A673 (cell line): Measurements from ENCODE around the gene COL2A1. TPM values are rescaled to one million over a fixed set of nuclear protein-coding genes. Genes with fewer than 3 reads are reported as not detected.

ENCODE experiments used
- BruUV-seq: library from RNA; stranded (reverse); fragments of 400-500 nt; replicated peaks from 2 replicates; lab custom pipeline; 2021; lab: Mats Ljungman, UMichigan
- CTCF ChIA-PET: fragments of 300-600 bp; sonication (Branson Sonifier 250); formaldehyde crosslinking; loops from one replicate; lab custom pipeline; 2022; ENCODE audit warnings: antibody characterized with exemption; lab: Charles Lee
- POLR2A ChIA-PET: fragments of 300-600 bp; sonication (Branson Sonifier 250); formaldehyde crosslinking; loops from one replicate; lab custom pipeline; 2022; ENCODE audit warnings: antibody characterized with exemption; ENCODE audit not compliant: low non-redundant PET; lab: Charles Lee
- DNase-seq: peaks from one replicate; pipeline ENCODE4 v3.0.0-alpha.2; 2015; ENCODE audit warnings: low spot score
- H3K27ac ChIP-seq: fragments of 200-600 bp; sonication (generic); 2 replicates; pipeline ENCODE4 v1.5.1; 2016; ENCODE audit warnings: mixed run types, low read depth, mild to moderate bottlenecking, mixed read lengths, antibody characterized with exemption, low read length; ENCODE audit not compliant: poor library complexity, severe bottlenecking
- H3K27me3 ChIP-seq: fragments of 200-600 bp; sonication (generic); replicated peaks from 2 replicates; pipeline ENCODE4 v1.6.1; 2017; ENCODE audit warnings: mixed run types, low read depth, mild to moderate bottlenecking, mixed read lengths, antibody characterized with exemption, low read length; ENCODE audit not compliant: insufficient read depth, poor library complexity
- H3K36me3 ChIP-seq: fragments of 200-600 bp; sonication (generic); 2 replicates; pipeline ENCODE4 v1.6.1; 2016; ENCODE audit warnings: mixed run types, mild to moderate bottlenecking, mixed read lengths, antibody characterized with exemption, low read length; ENCODE audit not compliant: insufficient read depth, poor library complexity, severe bottlenecking
- H3K4me1 ChIP-seq: fragments of 200-600 bp; sonication (generic); 2 replicates; pipeline ENCODE4 v1.6.1; 2017; ENCODE audit warnings: mixed run types, mild to moderate bottlenecking, mixed read lengths, antibody characterized with exemption, low read length; ENCODE audit not compliant: insufficient read depth, poor library complexity, severe bottlenecking
- H3K4me3 ChIP-seq: fragments of 200-600 bp; sonication (generic); 2 replicates; pipeline ENCODE4 v1.5.1; 2016; ENCODE audit warnings: low read depth, mixed run types, mild to moderate bottlenecking, mixed read lengths, low read length; ENCODE audit not compliant: poor library complexity, severe bottlenecking
- H3K9me3 ChIP-seq: fragments of 200-600 bp; sonication (generic); 2 replicates; pipeline ENCODE4 v1.6.1; 2016; ENCODE audit warnings: mixed run types, low read depth, mild to moderate bottlenecking, mixed read lengths, antibody characterized with exemption, low read length; ENCODE audit not compliant: poor library complexity, severe bottlenecking
- EZH2 ChIP-seq: fragments of 200-600 bp; sonication (generic); IDR thresholded peaks from 2 replicates; pipeline ENCODE4 v1.6.1; 2017; ENCODE audit warnings: borderline replicate concordance, low read depth, mild to moderate bottlenecking, mixed read lengths, antibody characterized with exemption, low read length; ENCODE audit not compliant: poor library complexity, severe bottlenecking
- intact Hi-C: fragments of 100-400 bp; cut with micrococcal nuclease; formaldehyde crosslinking; loops from one replicate; pipeline ENCODE4 v1.10.0; 2022; ENCODE audit not compliant: unreplicated experiment
- total RNA-seq: library from RNA; stranded (reverse); gene quantifications from 2 replicates; pipeline ENCODE4 v1.2.3, GENCODE V29; 2021
- TF ChIP-seq, protein P1 (sequence below): fragments of 300-800, 200-600 bp; sonication (generic); conservative IDR thresholded peaks from 2 replicates; pipeline ENCODE4 v1.5.1; 2017; ENCODE audit warnings: low read depth, mild to moderate bottlenecking, antibody characterized with exemption, low read length, moderate library complexity, mixed read lengths

Gene COL2A1
- total RNA-seq, 1 experiment from 2014 or later: 1.3 TPM

DNA sequence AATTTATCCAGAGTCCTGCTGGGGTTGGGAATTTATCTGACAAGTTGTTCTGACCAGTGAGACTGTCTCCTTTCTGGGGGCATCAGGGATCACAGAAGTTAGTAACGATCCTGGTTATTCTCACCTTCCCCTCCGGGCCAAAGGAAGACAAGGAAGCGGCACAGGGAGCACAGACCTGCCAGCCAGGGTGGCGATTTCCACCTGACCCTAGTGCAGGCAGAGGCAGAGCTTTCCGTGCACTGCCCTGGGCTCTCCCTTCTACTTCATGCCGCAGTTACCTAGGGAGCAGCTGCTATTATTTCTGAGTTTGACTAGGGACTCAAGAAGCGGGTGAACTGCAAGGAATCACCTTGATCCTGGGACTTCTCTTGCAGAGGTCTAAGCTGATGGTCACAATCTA, 33.4 kb downstream of the COL2A1 start:
- no TSS peak for BruUV-seq
- H3K27ac ChIP-seq: no peak overlapping the region
- H3K4me3 ChIP-seq: no peak overlapping the region
- intact Hi-C loops: no loop called here
- peaks cover 18% of the 10 kb centered on the region for H3K36me3 ChIP-seq
- CTCF ChIA-PET: no interaction called here
- no peaks in the 10 kb centered on the region for H3K4me1 ChIP-seq
- TF ChIP-seq EZH2: no peak
- TF ChIP-seq, protein P1, sequence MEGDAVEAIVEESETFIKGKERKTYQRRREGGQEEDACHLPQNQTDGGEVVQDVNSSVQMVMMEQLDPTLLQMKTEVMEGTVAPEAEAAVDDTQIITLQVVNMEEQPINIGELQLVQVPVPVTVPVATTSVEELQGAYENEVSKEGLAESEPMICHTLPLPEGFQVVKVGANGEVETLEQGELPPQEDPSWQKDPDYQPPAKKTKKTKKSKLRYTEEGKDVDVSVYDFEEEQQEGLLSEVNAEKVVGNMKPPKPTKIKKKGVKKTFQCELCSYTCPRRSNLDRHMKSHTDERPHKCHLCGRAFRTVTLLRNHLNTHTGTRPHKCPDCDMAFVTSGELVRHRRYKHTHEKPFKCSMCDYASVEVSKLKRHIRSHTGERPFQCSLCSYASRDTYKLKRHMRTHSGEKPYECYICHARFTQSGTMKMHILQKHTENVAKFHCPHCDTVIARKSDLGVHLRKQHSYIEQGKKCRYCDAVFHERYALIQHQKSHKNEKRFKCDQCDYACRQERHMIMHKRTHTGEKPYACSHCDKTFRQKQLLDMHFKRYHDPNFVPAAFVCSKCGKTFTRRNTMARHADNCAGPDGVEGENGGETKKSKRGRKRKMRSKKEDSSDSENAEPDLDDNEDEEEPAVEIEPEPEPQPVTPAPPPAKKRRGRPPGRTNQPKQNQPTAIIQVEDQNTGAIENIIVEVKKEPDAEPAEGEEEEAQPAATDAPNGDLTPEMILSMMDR: no peak
- DNase-seq: no peak
- no peaks in the 10 kb centered on the region for H3K9me3 ChIP-seq
- H3K27me3 ChIP-seq: no peaks in the 10 kb centered on the region
- POLR2A ChIA-PET: no interaction called here

DNA sequence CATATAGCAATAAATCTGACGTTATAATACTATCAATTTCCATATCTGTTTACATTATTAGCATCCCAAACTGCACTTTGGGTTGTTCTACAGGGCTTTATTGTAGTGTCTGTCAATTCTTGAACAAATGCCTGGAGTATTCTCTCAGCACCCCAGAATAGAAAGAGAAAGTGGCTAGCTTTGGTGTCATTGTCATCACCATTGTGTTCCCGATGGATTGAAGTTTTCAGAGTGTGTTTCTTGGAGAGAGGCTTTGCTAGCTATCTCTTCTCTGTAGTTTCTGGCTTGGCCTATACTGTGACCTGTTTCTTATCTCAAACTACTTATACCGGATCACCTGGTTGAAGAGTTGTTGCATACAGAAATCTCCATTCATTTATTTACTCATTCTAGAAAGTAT, 34.4 kb downstream of the COL2A1 start:
- CTCF ChIA-PET: no interaction called here

DNA sequence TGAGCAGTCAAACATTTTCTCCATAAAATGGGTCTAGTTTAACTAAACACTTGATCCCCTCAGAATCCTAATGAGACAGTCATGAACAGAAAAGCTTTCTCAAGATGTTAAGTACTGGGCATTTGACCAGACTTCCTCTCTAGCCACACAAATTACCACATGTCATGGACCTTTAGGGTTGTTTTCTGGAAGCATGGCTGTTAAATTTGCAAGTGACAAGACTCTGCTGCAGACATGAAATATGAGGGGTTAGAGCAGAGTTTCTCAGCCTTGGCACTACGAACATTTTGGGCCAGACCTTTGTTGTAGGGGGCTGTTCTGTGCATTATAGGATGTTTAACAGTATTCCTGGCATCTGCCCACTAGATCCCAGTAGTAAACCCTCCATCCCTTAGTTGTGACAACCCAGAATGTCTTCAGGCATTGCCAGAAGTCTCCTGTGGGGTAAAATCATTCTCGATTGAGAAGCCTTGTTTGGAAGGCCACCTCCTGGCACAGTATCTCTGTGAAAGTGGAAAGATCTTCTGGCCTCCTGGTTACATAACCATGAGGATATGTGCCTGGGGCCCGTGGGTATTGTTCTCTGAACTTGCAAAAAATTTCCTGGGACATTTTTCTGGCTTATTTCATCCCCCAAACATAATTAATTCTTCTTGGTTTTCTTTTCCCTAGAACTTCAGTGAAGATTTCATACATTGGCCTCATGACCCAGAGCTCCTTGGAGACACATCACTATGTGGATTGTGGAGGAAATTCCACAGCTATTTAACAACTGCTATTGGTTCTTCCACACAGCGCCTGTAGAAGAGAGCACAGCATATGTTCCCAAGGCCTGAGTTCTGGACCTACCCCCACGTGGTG, 36.6 kb downstream of the COL2A1 start:
- Histone ChIP-seq H3K27ac (no peak overlapping the region), H3K27me3 (no peaks in the 10 kb centered on the region), H3K36me3 (peaks cover 33% of the 10 kb centered on the region), H3K4me3 (no peak overlapping the region), H3K4me1 (peaks cover 6% of the 10 kb centered on the region), H3K9me3 (no peaks in the 10 kb centered on the region)
- TF ChIP-seq, protein P1: no peak
- TF ChIP-seq EZH2: no peak
- ChIA-PET CTCF (no interaction called here), POLR2A (no interaction called here)
- intact Hi-C loops: loop anchor here (10.0 kb wide), 1 partner anchor 217 kb away; the partner anchor contains the start of gene CCDC184
- no peak for DNase-seq
- BruUV-seq: no TSS peak

More for the DNA sequence above, 34.4 kb downstream of the COL2A1 start:
- DNase-seq: no peak
- Histone ChIP-seq H3K27ac (no peak overlapping the region), H3K27me3 (no peaks in the 10 kb centered on the region), H3K4me3 (no peak overlapping the region), H3K36me3 (peaks cover 28% of the 10 kb centered on the region), H3K4me1 (no peaks in the 10 kb centered on the region), H3K9me3 (no peaks in the 10 kb centered on the region)
- POLR2A ChIA-PET: no interaction called here
- no peak for TF ChIP-seq EZH2
- TF ChIP-seq, protein P1: no peak
- BruUV-seq: no TSS peak
- intact Hi-C loops: loop anchor here (10.0 kb wide), 1 partner anchor 215 kb away; the partner anchor contains the start of gene CCDC184
